Fibroblast of skin of scalp (primary cell): ENCODE results near the gene ADGRV1.

ENCODE experiments used
- DNase-seq: peaks from one replicate; pipeline ENCODE4 v3.0.0-alpha.2; 2013

The ADGRV1 gene

GRCh38 chr5:91176288-91177016, 617.9 kb downstream of the ADGRV1 start:
- DNase-seq: peak; percentile 71

GRCh38 chr5:91177085-91177484, 618.5 kb downstream of the ADGRV1 start:
- no peak for DNase-seq

GRCh38 chr5:91177639-91178038, 619.0 kb downstream of the ADGRV1 start:
- DNase-seq: no peak

GRCh38 chr5:91178461-91178860, 619.9 kb downstream of the ADGRV1 start:
- no peak for DNase-seq

- peak; percentile 9 for DNase-seq
Observed at GRCh38 chr5:91179018-91179417, 620.4 kb downstream of the ADGRV1 start.

GRCh38 chr5:91180506-91180905, 621.9 kb downstream of the ADGRV1 start:
- DNase-seq: no peak

GRCh38 chr5:91182763-91183162, 624.2 kb downstream of the ADGRV1 start:
- DNase-seq: peak; percentile 13

- DNase-seq: no peak
Observed at GRCh38 chr5:91183743-91184142, 625.1 kb downstream of the ADGRV1 start.

- DNase-seq: no peak
Observed at GRCh38 chr5:91186101-91186500, 627.5 kb downstream of the ADGRV1 start.

- DNase-seq: no peak
Observed at GRCh38 chr5:91187032-91187431, 628.4 kb downstream of the ADGRV1 start.

- no peak for DNase-seq
Observed at GRCh38 chr5:91188755-91189154, 630.2 kb downstream of the ADGRV1 start.

- DNase-seq: peak; percentile 73
Observed at GRCh38 chr5:91189480-91190313, 631.1 kb downstream of the ADGRV1 start.

- no peak for DNase-seq
Observed at GRCh38 chr5:91190314-91190690, 631.7 kb downstream of the ADGRV1 start.

- no peak for DNase-seq
Observed at GRCh38 chr5:91194824-91195381, 636.3 kb downstream of the ADGRV1 start.

- no peak for DNase-seq
Observed at GRCh38 chr5:91200692-91201091, 642.1 kb downstream of the ADGRV1 start.

- no peak for DNase-seq
Observed at GRCh38 chr5:91206103-91206502, 647.5 kb downstream of the ADGRV1 start.

- peak; percentile 84 for DNase-seq
Observed at GRCh38 chr5:91206734-91207133, 648.1 kb downstream of the ADGRV1 start.

- peak; percentile 44 for DNase-seq
Observed at GRCh38 chr5:91207248-91207647, 648.7 kb downstream of the ADGRV1 start.

GRCh38 chr5:91211997-91212713, 653.6 kb downstream of the ADGRV1 start:
- no peak for DNase-seq

GRCh38 chr5:91212714-91213092, 654.1 kb downstream of the ADGRV1 start:
- peak; percentile 92 for DNase-seq
